ENCODE data around the gene IARS1.

The IARS1 gene

GRCh38 chr9:92293452-92294296, at the start of gene IARS1:
Gene IARS1 (minus strand): TSS chr9:92293697. CDS start chr9:92289419, 4,278 bp downstream.
- DNase-seq = peak; percentile 91

- no peak for DNase-seq
These were observed 49.5 kb upstream of the IARS1 start for GRCh38 chr9:92342825-92343488.

- no peak for DNase-seq
These were observed 48.1 kb upstream of the IARS1 start for GRCh38 chr9:92341578-92341977.

- DNase-seq = no peak
These were observed 39.8 kb upstream of the IARS1 start for GRCh38 chr9:92333282-92333634.

- DNase-seq = no peak
These were observed 39.2 kb upstream of the IARS1 start for GRCh38 chr9:92332577-92333281.

GRCh38 chr9:92328225-92328624, 34.7 kb upstream of the IARS1 start:
- DNase-seq = no peak

GRCh38 chr9:92327283-92327850, 33.9 kb upstream of the IARS1 start:
- DNase-seq = no peak

GRCh38 chr9:92325991-92326500, 32.5 kb upstream of the IARS1 start:
- DNase-seq = no peak

GRCh38 chr9:92325269-92325990, 31.9 kb upstream of the IARS1 start, which contains the start of the genes CENPP and NOL8:
Gene CENPP (plus strand): TSS chr9:92325953.
Gene NOL8 (minus strand): TSS chr9:92325350. CDS start chr9:92324161, 1,189 bp downstream.
- peak; percentile 82 for DNase-seq

- no peak for DNase-seq
These were observed 31.4 kb upstream of the IARS1 start for GRCh38 chr9:92324889-92325268.

- DNase-seq = no peak
These were observed 30.9 kb upstream of the IARS1 start for GRCh38 chr9:92324431-92324830.

GRCh38 chr9:92315456-92315855, 22.0 kb upstream of the IARS1 start:
- no peak for DNase-seq

- no peak for DNase-seq
These were observed 20.1 kb upstream of the IARS1 start for GRCh38 chr9:92313624-92314012.

- DNase-seq = no peak
These were observed 19.6 kb upstream of the IARS1 start for GRCh38 chr9:92312887-92313623.

GRCh38 chr9:92310562-92310961, 17.1 kb upstream of the IARS1 start:
- no peak for DNase-seq

GRCh38 chr9:92308893-92309292, 15.4 kb upstream of the IARS1 start:
- no peak for DNase-seq

GRCh38 chr9:92300936-92301335, 7.4 kb upstream of the IARS1 start:
- no peak for DNase-seq

GRCh38 chr9:92299116-92299515, 5.6 kb upstream of the IARS1 start:
- DNase-seq = no peak

- no peak for DNase-seq
These were observed 4.5 kb upstream of the IARS1 start for GRCh38 chr9:92298036-92298435.

- no peak for DNase-seq
These were observed 4.1 kb upstream of the IARS1 start for GRCh38 chr9:92297611-92298010.

- no peak for DNase-seq
These were observed 2.3 kb upstream of the IARS1 start for GRCh38 chr9:92295827-92296258.
